NCI-H1694 (cell line): ENCODE data around the gene S100A11.

ENCODE experiments used
- DNase-seq: peaks from one replicate; lab custom pipeline; 2025; lab: John Stamatoyannopoulos, UW

The S100A11 gene

DNA sequence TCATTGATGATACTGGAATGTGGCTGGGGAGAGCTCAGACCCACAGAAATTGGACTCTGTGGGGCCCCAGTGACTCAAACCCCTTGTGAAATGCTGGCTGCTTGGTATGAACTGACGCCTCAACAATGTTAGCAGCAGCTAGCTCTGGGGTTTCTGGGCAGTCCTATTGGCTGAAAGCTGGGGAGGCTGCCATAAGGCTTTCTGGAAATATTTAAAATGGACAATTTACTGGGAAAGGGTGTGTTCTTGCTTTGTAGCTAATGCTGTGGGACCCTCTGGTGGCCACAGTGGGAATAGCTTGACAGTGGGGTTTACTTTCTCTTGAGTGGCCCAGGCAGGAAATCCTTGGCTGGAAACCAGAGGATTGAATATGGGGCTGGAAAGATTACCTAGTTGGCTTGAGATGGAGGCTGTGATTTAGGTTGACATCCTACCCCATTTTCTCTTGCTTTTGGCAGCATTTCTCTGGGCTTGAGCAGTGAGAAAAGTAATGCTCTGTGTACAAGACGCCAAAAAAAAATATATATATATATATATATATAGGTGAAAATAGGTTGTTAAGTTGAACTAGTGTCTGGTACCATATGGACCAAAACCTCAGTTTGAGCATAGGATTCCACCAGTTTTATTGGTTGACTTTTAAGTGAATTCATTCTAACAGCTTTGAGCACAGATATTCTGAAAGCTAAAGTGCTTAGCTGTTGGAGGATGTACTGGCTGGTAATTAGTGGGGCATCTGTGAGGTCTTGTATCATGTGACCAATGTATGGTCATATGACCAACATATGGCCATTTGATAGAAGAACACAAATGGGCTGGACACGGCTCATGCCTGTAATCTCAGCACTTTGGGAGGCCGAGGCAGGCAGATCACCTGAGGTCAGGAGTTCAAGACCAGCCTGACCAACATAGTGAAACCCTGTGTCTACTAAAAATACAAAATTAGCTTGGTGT lies 34.9 kb downstream of the S100A11 start:
- peak; percentile 82 for DNase-seq

DNA sequence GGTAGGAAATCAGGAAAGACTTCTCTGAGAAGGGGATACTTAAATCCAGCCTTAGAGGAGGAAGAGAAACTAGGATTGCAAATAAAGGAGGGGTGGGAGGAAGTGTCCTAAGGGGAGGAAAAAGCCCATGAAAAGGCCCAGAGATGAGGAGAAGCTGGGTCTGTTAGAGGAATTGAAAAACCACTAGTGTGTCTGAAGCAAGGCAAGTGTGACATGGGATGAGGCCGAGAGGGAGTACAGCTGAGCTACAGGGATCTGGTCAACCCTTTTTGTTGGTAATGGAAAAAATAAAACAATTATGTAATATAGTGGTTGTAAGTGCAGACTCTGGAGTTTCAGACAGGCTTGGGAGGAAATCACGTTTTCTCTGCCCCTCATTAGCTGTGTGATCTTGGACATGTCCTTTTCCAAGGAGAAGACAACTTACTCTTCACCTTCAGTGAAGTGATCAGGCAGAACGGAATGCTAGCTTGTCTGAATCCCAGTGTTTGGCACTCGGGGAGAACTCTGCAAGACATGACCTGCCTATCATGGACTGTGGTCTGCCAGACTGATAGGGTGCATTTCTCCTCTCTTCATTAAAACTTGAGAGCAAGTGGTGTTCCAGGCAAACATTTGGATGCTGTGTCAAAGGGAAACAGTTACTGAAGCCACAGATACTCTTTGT lies 35.7 kb downstream of the S100A11 start:
- DNase-seq = no peak

DNA sequence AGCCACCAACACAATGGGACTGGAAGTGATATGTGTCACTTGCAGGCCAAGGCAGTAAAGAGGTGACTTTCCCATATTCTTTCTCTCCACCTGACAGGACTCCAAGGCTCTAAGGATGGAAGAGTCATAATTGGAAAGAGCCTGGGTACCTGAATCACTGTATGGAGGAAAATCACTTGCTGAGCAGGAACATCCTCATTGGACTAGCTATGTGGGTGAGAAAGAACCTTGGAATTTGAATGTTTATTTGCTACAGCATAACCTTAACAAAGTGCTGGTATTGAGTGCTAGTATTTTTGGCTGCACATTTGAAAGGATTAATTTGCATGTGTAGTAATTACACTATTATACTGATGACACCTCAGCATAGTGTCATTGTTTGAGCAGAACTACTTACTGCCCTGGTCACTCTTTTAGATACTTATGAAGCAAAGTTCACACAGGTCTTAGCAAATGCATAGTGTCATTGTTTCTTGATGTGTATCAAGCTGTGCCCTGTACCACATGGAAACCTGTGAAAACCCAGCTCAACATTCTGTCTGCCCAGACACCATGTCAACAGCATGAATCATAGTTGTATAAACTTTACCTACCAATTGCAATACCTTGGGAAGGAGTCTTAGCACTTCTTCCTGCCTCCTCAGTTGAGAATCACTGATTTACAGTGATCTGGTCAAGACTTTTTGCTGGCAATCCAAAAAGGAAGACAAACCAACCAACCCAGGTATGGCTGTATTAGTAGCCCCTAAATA lies 38.0 kb downstream of the S100A11 start:
- no peak for DNase-seq

DNA sequence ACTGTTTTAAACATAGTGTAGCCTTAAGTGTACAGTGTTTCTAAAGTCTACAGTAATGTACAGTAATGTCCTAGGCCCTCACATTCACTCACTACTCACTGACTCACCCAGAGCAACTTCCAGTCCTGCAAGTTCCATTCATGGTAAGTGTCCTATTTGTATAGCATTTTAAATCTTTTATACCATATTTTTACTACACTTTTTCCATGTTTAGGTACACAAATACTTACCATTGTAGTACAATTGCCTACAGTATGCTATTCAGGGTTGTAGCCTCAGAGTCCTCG lies 39.6 kb downstream of the S100A11 start:
- DNase-seq = no peak

- no peak for DNase-seq
Measured at GRCh38 chr1:151995774-151996173, 41.0 kb downstream of the S100A11 start.

GRCh38 chr1:151994956-151995355 lies 41.8 kb downstream of the S100A11 start:
- DNase-seq = no peak

DNA sequence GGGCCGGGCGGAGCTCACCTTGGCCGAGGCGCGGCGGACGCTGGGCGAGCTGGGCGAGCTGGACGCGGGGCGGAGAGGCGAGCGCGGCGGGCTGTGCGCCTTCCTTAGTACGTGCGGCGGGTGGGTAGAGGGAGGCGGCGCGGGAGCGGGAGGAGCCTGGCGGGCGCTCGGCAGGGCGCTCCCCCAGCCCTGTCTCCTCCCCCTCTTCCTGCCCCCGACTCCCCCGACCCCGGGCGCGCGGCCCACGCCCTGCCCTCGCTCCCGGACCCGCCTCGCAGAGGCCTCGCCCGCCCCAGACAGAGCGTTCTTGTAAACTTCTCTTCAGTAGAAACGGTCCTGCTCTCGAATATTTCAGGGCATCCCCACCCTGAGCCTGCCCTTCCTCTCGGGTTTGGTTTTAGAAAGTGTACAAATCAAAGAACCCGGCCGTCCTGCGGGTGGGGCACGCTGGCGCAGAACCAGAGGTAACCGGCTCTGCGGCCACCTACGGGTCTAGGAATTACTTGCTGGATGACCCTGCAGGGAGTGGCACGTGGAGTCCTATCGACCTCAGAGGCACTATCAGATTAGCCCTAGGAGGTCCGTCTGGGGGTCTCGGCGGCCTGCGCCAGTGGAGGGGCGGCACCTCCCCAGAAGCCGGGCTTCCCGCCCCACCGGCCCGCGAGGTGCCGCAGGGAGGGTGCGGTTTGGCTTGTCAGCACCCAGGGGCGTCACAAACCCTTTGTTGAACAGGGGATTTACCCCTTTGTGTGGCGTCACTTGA lies 42.9 kb downstream of the S100A11 start, which contains the start of gene S100A10:
Gene S100A10 (minus strand): TSS at position 126 of the 763 bp plus-strand sequence. CDS start 7,629 bp downstream, outside the sequence.
- no peak for DNase-seq

DNA sequence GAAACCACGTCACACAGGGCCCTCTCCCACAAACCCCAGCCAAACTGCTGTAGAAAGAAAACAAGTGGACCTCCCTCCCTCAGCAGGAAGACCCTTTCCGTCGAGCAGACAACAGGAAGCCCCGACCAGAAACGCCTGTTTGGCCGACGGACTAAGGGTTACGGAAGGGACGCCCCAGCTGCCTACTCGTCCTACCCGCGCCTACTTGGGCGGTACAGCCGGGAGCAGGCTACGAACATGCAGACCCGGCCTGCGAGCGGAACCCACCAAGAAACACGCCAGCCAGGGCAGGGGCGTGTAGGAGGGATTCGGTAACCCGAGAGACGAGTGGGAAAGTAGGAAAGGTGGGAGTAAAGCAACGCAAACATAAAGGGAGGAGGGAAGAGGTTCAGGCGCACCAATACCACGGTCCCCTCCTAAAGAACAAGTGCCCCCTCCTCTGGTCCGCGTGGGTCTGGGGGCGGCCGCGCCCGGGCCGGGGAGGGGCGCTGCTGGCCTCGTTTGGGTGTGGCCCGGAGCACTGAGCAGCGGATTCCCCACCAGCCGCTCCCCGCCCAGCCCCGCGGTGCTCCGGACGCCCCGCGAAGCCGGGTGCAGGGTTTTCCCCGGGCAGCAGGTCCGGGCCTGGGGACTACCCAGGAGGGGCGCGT lies 43.6 kb downstream of the S100A11 start:
- no peak for DNase-seq

DNA sequence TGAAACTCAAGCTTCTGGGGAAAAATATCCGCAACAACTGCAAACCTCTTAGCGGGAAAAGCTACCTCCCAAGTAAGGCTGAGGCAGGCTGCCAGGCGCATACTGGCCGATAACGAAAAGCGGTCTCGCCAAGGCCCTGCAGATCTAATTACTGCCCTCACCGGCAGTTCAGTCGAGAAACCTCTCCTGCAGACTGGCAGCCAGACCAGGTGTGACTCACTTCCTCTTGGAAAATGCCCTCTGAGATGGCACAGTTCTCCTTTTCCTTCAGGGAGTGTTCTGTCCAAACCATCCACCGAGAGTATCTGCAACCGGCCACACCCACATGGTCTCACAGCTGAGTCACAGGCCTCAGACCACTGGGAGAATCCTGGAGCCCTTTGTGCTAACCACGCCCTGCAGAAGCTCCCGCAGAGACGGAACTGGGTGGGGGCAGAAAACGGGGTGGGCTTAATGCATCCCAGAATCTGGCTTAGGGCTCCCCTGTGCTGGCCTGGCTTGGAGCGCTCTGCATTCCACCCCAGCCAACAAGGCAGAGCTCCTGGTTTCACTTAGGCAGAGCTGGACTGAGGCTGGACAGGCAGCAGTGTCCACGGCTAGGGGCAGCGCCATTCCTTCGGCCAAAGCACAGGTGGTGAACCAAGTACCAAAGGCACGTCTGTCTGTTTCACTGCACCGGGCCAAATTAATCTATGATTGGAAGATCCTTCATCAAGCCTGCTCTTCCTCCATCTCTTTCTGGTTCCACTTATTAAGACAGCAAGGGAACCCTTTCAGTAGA lies 44.3 kb downstream of the S100A11 start:
- no peak for DNase-seq

- no peak for DNase-seq
Measured at GRCh38 chr1:151991663-151992302, 45.0 kb downstream of the S100A11 start.

DNA sequence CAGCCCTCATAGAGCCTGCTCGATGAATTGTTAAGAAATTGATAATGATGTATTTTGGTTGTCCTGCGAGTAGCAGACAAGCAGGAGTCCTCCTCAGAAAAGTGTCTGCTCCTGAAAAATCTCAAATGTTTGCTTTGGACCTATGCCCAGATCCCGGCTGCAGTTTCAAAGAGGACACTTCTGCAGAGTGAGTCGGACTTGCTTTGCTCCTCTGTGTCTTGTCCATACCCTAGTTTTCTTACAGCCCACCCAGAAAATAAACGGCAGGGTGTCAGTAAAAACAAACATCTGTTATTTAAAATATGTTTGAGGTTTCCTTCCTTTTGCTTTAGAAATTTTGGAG lies 46.0 kb downstream of the S100A11 start:
- DNase-seq = no peak

DNA sequence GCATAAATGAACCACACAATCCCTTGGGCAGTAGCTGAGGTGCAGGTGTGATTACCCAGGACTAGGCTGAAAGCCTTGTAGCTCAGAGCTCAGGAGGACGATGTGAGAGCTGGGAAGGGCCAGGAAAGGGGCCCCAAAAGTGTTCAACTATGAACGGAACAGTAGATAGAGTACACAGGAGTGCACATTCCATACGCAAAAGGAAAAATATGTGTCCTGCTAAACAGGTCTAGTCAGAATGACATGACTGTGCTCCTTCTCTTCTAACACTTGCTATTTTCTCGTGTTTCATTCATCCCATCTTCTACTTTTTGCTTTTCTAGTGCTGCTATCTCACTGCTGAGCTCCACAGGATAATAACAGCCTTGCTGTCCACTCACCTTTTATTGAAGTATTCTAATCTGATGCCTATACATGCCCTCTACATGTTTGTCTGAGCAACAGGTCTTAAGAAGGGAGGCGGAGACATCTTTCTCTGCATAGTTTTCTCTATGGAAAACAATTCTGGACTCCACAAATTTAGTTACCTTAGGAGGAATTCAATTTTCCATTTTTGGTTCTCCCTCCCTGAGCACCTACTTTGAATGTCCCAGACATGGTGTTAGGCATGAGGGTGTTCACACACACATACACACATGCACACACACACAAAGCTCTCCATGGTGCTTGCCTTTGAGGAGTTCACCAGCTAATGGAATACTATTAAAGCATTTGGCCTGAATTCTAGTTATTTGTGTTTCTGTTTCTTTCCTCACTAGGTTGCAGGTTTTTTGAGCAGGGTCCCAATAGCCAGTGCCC lies 46.5 kb downstream of the S100A11 start:
- DNase-seq = no peak

DNA sequence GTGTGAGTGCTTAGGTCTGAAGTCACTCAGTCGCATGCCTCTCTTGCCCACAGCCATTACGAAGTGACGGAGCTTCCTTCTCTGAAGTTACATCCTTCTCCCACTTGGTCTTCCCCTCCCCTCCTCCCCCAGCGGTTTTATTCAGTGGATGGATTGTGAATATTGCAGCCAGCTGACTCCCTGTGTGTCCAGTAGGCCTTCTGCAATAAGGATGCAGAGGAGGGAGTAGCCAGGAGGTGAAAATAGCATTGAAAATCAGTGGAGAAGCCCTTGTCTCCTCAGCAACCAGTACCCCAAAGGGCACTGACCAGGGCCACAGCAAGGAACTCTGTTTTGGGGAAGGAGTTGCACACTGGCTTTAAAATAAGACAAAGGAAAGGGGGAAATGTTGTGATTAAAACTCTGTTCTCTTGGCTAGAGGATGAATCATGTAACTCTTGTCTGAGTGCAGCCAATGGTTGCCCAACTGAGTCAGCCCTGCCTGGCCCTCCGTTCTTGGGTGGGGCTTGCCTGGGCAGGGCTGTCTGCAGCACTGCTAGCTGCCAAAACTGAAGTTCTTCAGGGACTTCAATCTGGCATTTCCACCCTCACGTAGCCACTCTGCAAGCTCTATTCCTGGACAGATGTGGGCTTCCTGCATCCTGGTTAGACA lies 47.5 kb downstream of the S100A11 start:
- no peak for DNase-seq

DNA sequence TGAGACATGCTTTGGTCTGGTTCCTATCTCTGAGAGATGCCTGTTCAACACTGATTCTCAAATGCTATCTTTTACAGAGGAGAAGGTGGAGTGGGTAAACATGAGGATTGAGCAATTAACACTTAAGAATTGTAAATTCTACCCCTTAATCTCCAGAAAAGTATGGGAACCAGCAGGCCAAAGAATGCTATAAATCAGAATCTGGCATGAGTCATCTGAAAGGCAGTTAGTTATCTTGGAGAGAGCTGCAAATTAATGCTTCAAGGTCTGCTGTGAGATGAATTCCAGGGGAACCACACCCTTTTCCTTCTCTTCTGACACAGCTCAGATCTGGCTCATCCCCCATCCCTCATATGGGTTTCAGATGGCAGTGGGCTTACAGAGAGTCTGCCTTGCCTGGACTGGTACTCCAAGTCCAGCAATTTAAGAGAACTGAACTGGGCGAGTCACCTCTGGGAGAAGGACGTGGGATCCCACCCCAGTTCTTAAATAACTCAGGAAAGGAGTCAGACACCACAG lies 48.3 kb downstream of the S100A11 start:
- no peak for DNase-seq

DNA sequence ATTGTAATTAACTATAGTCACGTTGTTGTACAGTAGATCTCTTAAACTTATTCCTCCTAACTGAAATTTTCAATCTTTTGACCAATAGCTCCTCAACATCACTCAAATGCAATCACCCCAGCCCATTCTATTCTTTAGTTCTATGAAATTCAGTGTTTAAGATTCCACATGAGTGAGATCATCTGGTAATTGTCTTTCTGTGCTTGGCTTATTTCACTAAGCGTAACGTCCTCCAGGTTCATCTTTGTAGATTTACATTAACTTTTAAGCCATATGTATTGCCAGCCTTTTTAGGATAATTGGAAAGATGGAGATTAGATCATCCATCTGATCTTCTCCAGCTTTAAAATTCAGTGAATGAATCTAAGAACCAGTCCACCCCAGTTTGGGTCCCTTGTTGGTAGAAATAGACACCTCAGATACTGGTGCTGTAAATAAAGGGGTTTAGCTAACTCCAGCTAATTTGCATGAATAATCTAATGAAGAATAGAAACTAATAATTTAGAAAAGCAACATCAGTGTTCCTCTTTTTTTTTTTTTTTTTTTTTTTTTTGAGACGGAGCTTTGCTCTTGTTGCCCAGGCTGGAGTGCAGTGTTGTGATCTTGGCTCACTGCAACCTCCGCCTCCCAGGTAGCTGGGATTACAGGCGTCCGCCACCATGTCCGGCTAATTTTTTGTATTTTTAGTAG lies 50.2 kb downstream of the S100A11 start:
- DNase-seq = no peak

GRCh38 chr1:151985768-151986167 lies 51.0 kb downstream of the S100A11 start:
- no peak for DNase-seq

DNA sequence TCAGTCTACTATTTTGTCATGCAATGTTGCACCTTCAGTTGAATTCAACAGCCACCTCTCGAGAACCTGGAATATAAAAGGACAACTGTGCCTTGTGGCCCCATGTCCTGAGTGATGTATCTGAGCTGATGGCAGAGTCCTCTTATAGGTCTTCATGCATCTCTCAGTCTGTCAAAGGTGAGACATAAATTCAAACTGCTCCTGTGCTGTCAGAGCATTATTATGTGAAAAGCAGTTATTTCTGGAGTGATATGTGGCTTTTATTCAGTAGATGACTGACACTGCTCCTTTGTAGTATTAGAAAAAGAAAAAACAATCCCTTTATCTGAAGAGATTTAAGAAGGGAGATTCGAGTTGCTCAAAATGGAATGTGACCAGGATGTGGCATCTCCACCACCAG lies 51.5 kb downstream of the S100A11 start:
- DNase-seq = no peak
